H7 (cell line): ENCODE results near the gene GALNTL6. TPM values are rescaled to one million over a fixed set of nuclear protein-coding genes. Genes with fewer than 3 reads are reported as not detected.

Experiments used
- DNase-seq: peaks from one replicate; pipeline ENCODE4 v3.0.0; 2012
- H3K27me3 ChIP-seq: 2 replicates; pipeline ENCODE4 v1.6.0; 2011; ENCODE audit warnings: mild to moderate bottlenecking, low read length; ENCODE audit not compliant: control insufficient read depth, insufficient read depth
- H3K36me3 ChIP-seq: replicated peaks from 2 replicates; pipeline ENCODE4 v1.5.1; 2011; ENCODE audit warnings: low read length; ENCODE audit not compliant: control insufficient read depth, insufficient read depth
- H3K4me3 ChIP-seq: 2 replicates; pipeline ENCODE4 v1.5.1; 2011; ENCODE audit warnings: low read depth, mild to moderate bottlenecking, control low read depth, low read length, moderate library complexity; ENCODE audit not compliant: insufficient read depth
- total RNA-seq: library from RNA; depleted of rRNA; stranded (reverse); fragments of >200 nt; shearing (Covaris generic); gene quantifications from 2 replicates; pipeline ENCODE4 v1.2.3, GENCODE V29; 2014

GALNTL6 gene
- total RNA-seq, 1 experiment from 2014 or later: 0.24 TPM

GRCh38 chr4:172073590-172073989 is 260.4 kb downstream of the GALNTL6 start:
- no peak for DNase-seq
- H3K36me3 ChIP-seq: no peaks in the 10 kb centered on the region

GRCh38 chr4:172083272-172083671 is 270.1 kb downstream of the GALNTL6 start:
- no peaks in the 10 kb centered on the region for H3K27me3 ChIP-seq
- H3K36me3 ChIP-seq: no peaks in the 10 kb centered on the region
- DNase-seq: no peak
- H3K4me3 ChIP-seq: no peak overlapping the region

More at GRCh38 chr4:172073590-172073989, 260.4 kb downstream of the GALNTL6 start:
- no peaks in the 10 kb centered on the region for H3K27me3 ChIP-seq
- no peak overlapping the region for H3K4me3 ChIP-seq

GRCh38 chr4:172088556-172088955 is 275.4 kb downstream of the GALNTL6 start:
- no peak overlapping the region for H3K4me3 ChIP-seq

GRCh38 chr4:172095161-172095560 is 282.0 kb downstream of the GALNTL6 start:
- Histone ChIP-seq H3K4me3 (no peak overlapping the region), H3K27me3 (no peaks in the 10 kb centered on the region), H3K36me3 (no peaks in the 10 kb centered on the region)
- DNase-seq: peak; percentile 4

More at GRCh38 chr4:172088556-172088955, 275.4 kb downstream of the GALNTL6 start:
- Histone ChIP-seq H3K27me3 (no peaks in the 10 kb centered on the region), H3K36me3 (no peaks in the 10 kb centered on the region)
- no peak for DNase-seq

- no peak for DNase-seq
- H3K27me3 ChIP-seq: no peaks in the 10 kb centered on the region
- no peaks in the 10 kb centered on the region for H3K36me3 ChIP-seq
- no peak overlapping the region for H3K4me3 ChIP-seq
Observed at GRCh38 chr4:172096786-172097185, 283.6 kb downstream of the GALNTL6 start.

- no peaks in the 10 kb centered on the region for H3K36me3 ChIP-seq
- no peak overlapping the region for H3K4me3 ChIP-seq
- DNase-seq: no peak
- H3K27me3 ChIP-seq: no peaks in the 10 kb centered on the region
Observed at GRCh38 chr4:172099376-172099775, 286.2 kb downstream of the GALNTL6 start.

GRCh38 chr4:172103456-172103855 is 290.3 kb downstream of the GALNTL6 start:
- H3K4me3 ChIP-seq: no peak overlapping the region
- DNase-seq: no peak

GRCh38 chr4:172104539-172104938 is 291.3 kb downstream of the GALNTL6 start:
- H3K27me3 ChIP-seq: no peaks in the 10 kb centered on the region
- DNase-seq: no peak
- H3K4me3 ChIP-seq: no peak overlapping the region
- no peaks in the 10 kb centered on the region for H3K36me3 ChIP-seq

More at GRCh38 chr4:172103456-172103855, 290.3 kb downstream of the GALNTL6 start:
- no peaks in the 10 kb centered on the region for H3K27me3 ChIP-seq
- no peaks in the 10 kb centered on the region for H3K36me3 ChIP-seq

GRCh38 chr4:172105918-172106317 is 292.7 kb downstream of the GALNTL6 start:
- DNase-seq: no peak
- Histone ChIP-seq H3K27me3 (no peaks in the 10 kb centered on the region), H3K36me3 (no peaks in the 10 kb centered on the region)

GRCh38 chr4:172109466-172109865 is 296.3 kb downstream of the GALNTL6 start:
- Histone ChIP-seq H3K4me3 (no peak overlapping the region), H3K36me3 (no peaks in the 10 kb centered on the region), H3K27me3 (no peaks in the 10 kb centered on the region)
- no peak for DNase-seq

More at GRCh38 chr4:172105918-172106317, 292.7 kb downstream of the GALNTL6 start:
- H3K4me3 ChIP-seq: no peak overlapping the region

GRCh38 chr4:172124656-172125308 is 311.6 kb downstream of the GALNTL6 start:
- DNase-seq: no peak
- H3K36me3 ChIP-seq: no peaks in the 10 kb centered on the region

GRCh38 chr4:172125443-172125842 is 312.2 kb downstream of the GALNTL6 start:
- Histone ChIP-seq H3K27me3 (no peaks in the 10 kb centered on the region), H3K4me3 (no peak overlapping the region), H3K36me3 (no peaks in the 10 kb centered on the region)
- no peak for DNase-seq

More at GRCh38 chr4:172124656-172125308, 311.6 kb downstream of the GALNTL6 start:
- Histone ChIP-seq H3K4me3 (no peak overlapping the region), H3K27me3 (no peaks in the 10 kb centered on the region)

GRCh38 chr4:172127168-172127567 is 314.0 kb downstream of the GALNTL6 start:
- Histone ChIP-seq H3K27me3 (no peaks in the 10 kb centered on the region), H3K36me3 (no peaks in the 10 kb centered on the region), H3K4me3 (no peak overlapping the region)
- no peak for DNase-seq

- no peak for DNase-seq
- Histone ChIP-seq H3K36me3 (no peaks in the 10 kb centered on the region), H3K4me3 (no peak overlapping the region), H3K27me3 (no peaks in the 10 kb centered on the region)
Observed at GRCh38 chr4:172129593-172129992, 316.4 kb downstream of the GALNTL6 start.

- no peaks in the 10 kb centered on the region for H3K27me3 ChIP-seq
Observed at GRCh38 chr4:172134521-172134920, 321.3 kb downstream of the GALNTL6 start.

More at GRCh38 chr4:172134521-172134920, 321.3 kb downstream of the GALNTL6 start:
- H3K36me3 ChIP-seq: no peaks in the 10 kb centered on the region
- H3K4me3 ChIP-seq: no peak overlapping the region
- no peak for DNase-seq
